Left ventricle myocardium inferior (tissue), 1 donor: ENCODE results near the gene IGF1. TPM values are rescaled to one million over a fixed set of nuclear protein-coding genes. Genes with fewer than 3 reads are reported as not detected.

Experiments
- DNase-seq: peaks from one replicate; pipeline ENCODE4 v3.0.0-alpha.2; 2020
- H3K27ac ChIP-seq: fragments of 200-600 bp; replicated peaks from 2 replicates; pipeline ENCODE4 v1.8.0; 2021
- H3K27me3 ChIP-seq: fragments of 200-600 bp; 2 replicates; pipeline ENCODE4 v1.8.0; 2021; ENCODE audit warnings: low read depth
- H3K36me3 ChIP-seq: fragments of 200-600 bp; 2 replicates; pipeline ENCODE4 v1.8.0; 2021
- H3K4me1 ChIP-seq: fragments of 200-600 bp; 2 replicates; pipeline ENCODE4 v1.8.0; 2021
- H3K4me3 ChIP-seq: fragments of 200-600 bp; 2 replicates; pipeline ENCODE4 v1.8.0; 2021; ENCODE audit warnings: mild to moderate bottlenecking, moderate library complexity
- H3K9me3 ChIP-seq: fragments of 200-600 bp; replicated peaks from 2 replicates; pipeline ENCODE4 v1.8.0; 2021
- CTCF ChIP-seq: fragments of 200-600 bp; IDR thresholded peaks from 2 replicates; pipeline ENCODE4 v1.8.0; 2021; ENCODE audit warnings: antibody characterized with exemption, mild to moderate bottlenecking, borderline replicate concordance
- intact Hi-C: fragments of 100-400 bp; cut with micrococcal nuclease; formaldehyde crosslinking; loops from one replicate; pipeline ENCODE4 v1.11.0; 2022
- total RNA-seq: library from RNA; stranded (reverse); fragmentation: NEBNext Ultra II Directional; extraction: Animal tissue kit (Norgen Biotek cat#: 25700); gene quantifications from one replicate; pipeline ENCODE4 v1.2.1, GENCODE V29; 2021
- donor health status: DM: no; HTN: yes; CAD: no; lungs with severe emphysema.

IGF1 gene
- total RNA-seq, 1 donor from 2014 or later, result 5.8 TPM

GRCh38 chr12:102521662-102522277 lies 41.4 kb upstream of the IGF1 start:
- intact Hi-C loops, result no loop called here
- Histone ChIP-seq H3K36me3 (no peaks in the 10 kb centered on the region), H3K9me3 (no peaks in the 10 kb centered on the region), H3K4me3 (no peak overlapping the region), H3K27me3 (peaks cover 6% of the 10 kb centered on the region), H3K4me1 (no peaks in the 10 kb centered on the region), H3K27ac (no peak overlapping the region)
- DNase-seq, result no peak
- no peak for TF ChIP-seq CTCF

GRCh38 chr12:102518871-102519270 lies 38.5 kb upstream of the IGF1 start:
- Histone ChIP-seq H3K27ac (no peak overlapping the region), H3K4me3 (no peak overlapping the region), H3K4me1 (no peaks in the 10 kb centered on the region), H3K36me3 (no peaks in the 10 kb centered on the region), H3K27me3 (peaks cover 6% of the 10 kb centered on the region), H3K9me3 (no peaks in the 10 kb centered on the region)
- intact Hi-C loops, result no loop called here
- no peak for TF ChIP-seq CTCF
- no peak for DNase-seq

- Histone ChIP-seq H3K36me3 (no peaks in the 10 kb centered on the region), H3K27me3 (no peaks in the 10 kb centered on the region), H3K4me1 (no peaks in the 10 kb centered on the region), H3K9me3 (no peaks in the 10 kb centered on the region), H3K4me3 (no peak overlapping the region), H3K27ac (no peak overlapping the region)
- intact Hi-C loops, result no loop called here
- no peak for TF ChIP-seq CTCF
- DNase-seq, result no peak
Observed at GRCh38 chr12:102514696-102515095, 34.3 kb upstream of the IGF1 start.

GRCh38 chr12:102513739-102514138 lies 33.4 kb upstream of the IGF1 start:
- Histone ChIP-seq H3K36me3 (no peaks in the 10 kb centered on the region), H3K27ac (no peak overlapping the region), H3K9me3 (no peaks in the 10 kb centered on the region), H3K4me3 (no peak overlapping the region), H3K4me1 (no peaks in the 10 kb centered on the region), H3K27me3 (no peaks in the 10 kb centered on the region)
- intact Hi-C loops, result no loop called here
- no peak for TF ChIP-seq CTCF
- DNase-seq, result no peak

GRCh38 chr12:102513272-102513671 lies 32.9 kb upstream of the IGF1 start:
- DNase-seq, result no peak
- intact Hi-C loops, result no loop called here
- TF ChIP-seq CTCF, result no peak
- Histone ChIP-seq H3K27me3 (no peaks in the 10 kb centered on the region), H3K36me3 (no peaks in the 10 kb centered on the region), H3K4me3 (no peak overlapping the region), H3K9me3 (no peaks in the 10 kb centered on the region), H3K27ac (no peak overlapping the region), H3K4me1 (no peaks in the 10 kb centered on the region)
